DMS 273 (cell line): ENCODE data around the gene USHBP1.
"Not testable (repeated sequence)": the region's sequence is repeated elsewhere in the genome, so short reads cannot be mapped to it uniquely, and the experiment has no call there.

Experiments used
- DNase-seq: peaks from one replicate; lab custom pipeline; 2025; ENCODE audit not compliant: unreplicated experiment; lab: John Stamatoyannopoulos, UW

USHBP1 gene

GRCh38 chr19:17295551-17295950 is 31.0 kb upstream of the USHBP1 start:
- DNase-seq: not testable (repeated sequence)

- DNase-seq: no peak
These were observed 29.7 kb upstream of the USHBP1 start for GRCh38 chr19:17294051-17294891.

GRCh38 chr19:17293605-17294004 is 29.1 kb upstream of the USHBP1 start:
- DNase-seq: no peak

- peak; percentile 80 for DNase-seq
These were observed 27.9 kb upstream of the USHBP1 start for GRCh38 chr19:17292301-17293074.

GRCh38 chr19:17289489-17289888 is 24.9 kb upstream of the USHBP1 start:
- DNase-seq: peak; percentile 64

- no peak for DNase-seq
These were observed 22.2 kb upstream of the USHBP1 start for GRCh38 chr19:17286752-17287151.

GRCh38 chr19:17286263-17286662 is 21.7 kb upstream of the USHBP1 start:
- DNase-seq: no peak

- DNase-seq: no peak
These were observed 21.0 kb upstream of the USHBP1 start for GRCh38 chr19:17285415-17286135.

GRCh38 chr19:17283504-17283996 is 19.0 kb upstream of the USHBP1 start:
- DNase-seq: no peak

- peak; percentile 95 for DNase-seq
These were observed 18.1 kb upstream of the USHBP1 start for GRCh38 chr19:17282488-17283125.

- DNase-seq: peak; percentile 77
These were observed 17.1 kb upstream of the USHBP1 start, which contains the start of gene ANKLE1 for GRCh38 chr19:17281391-17282304. ANKLE1 (plus strand) TSS chr19:17281901; CDS start chr19:17281921, 20 bp downstream.

GRCh38 chr19:17279436-17279835 is 14.9 kb upstream of the USHBP1 start:
- no peak for DNase-seq

- DNase-seq: no peak
These were observed 11.1 kb upstream of the USHBP1 start for GRCh38 chr19:17275441-17276175.

GRCh38 chr19:17274892-17275291 is 10.3 kb upstream of the USHBP1 start:
- DNase-seq: not testable (repeated sequence)

GRCh38 chr19:17268754-17269153 is 4.2 kb upstream of the USHBP1 start:
- no peak for DNase-seq

GRCh38 chr19:17266975-17267788 is 2.6 kb upstream of the USHBP1 start, which contains the start of gene BABAM1:
BABAM1 (plus strand) TSS chr19:17267443; CDS start chr19:17268807, 1,364 bp downstream.
- DNase-seq: peak; percentile 99

GRCh38 chr19:17266589-17266974 is 2.0 kb upstream of the USHBP1 start:
- DNase-seq: no peak

GRCh38 chr19:17266026-17266425 is 1.5 kb upstream of the USHBP1 start:
- DNase-seq: no peak
